Gastrocnemius medialis (tissue), 4 donors: ENCODE data around the gene SSX2IP. TPM values are rescaled to one million over a fixed set of nuclear protein-coding genes. Genes with fewer than 3 reads are reported as not detected.

Source experiments
- ATAC-seq, 2 donors: fragments of 150-250 bp; one replicate each; pipeline ENCODE4 v1.9.1; 2016
- DNase-seq, 2 donors: peaks; one replicate each; pipeline ENCODE4 v3.0.0-alpha.2; 2019
- H3K27ac ChIP-seq, 4 donors: fragments of 200-600 bp; sonication (generic); 1 replicate in 1 of 4; 2 replicates in 3 of 4; pipeline ENCODE4 v1.5.1; 2016 to 2018; ENCODE audit warnings: mild to moderate bottlenecking in 2 of 4, moderate library complexity in 1 of 4
- H3K27me3 ChIP-seq, 3 donors: fragments of 200-600 bp; sonication (generic) in 2 of 3; 1 replicate in 1 of 3; 2 replicates in 2 of 3; pipeline versions ENCODE4 v1.5.1 to v1.6.0; 2016 to 2019; ENCODE audit warnings: mild to moderate bottlenecking in 1 of 3, moderate library complexity in 1 of 3
- H3K36me3 ChIP-seq, 2 donors: fragments of 200-600 bp; sonication (generic) in 1 of 2; one replicate each; pipeline ENCODE4 v1.5.1; 2017 to 2018
- H3K4me1 ChIP-seq, 2 donors: fragments of 200-600 bp; sonication (generic) in 1 of 2; one replicate each; pipeline ENCODE4 v1.5.1; 2016 to 2017; ENCODE audit warnings: mild to moderate bottlenecking in 2 of 2
- H3K4me3 ChIP-seq, 4 donors: fragments of 200-600 bp; sonication (generic) in 3 of 4; 1 replicate in 1 of 4; 2 replicates in 3 of 4; pipeline ENCODE4 v1.5.1; 2016 to 2019; ENCODE audit warnings: mild to moderate bottlenecking in 2 of 4
- H3K9me3 ChIP-seq, 3 donors: fragments of 200-600 bp; sonication (generic) in 2 of 3; 1 replicate in 1 of 3; 2 replicates in 2 of 3; pipeline ENCODE4 v1.5.1; 2016 to 2019
- CTCF ChIP-seq, 5 experiments: fragments of 450-650 bp in 3 of 5; fragments of 200-600 bp in 2 of 5; sonication (generic) in 2 of 5; IDR thresholded peaks in 4 of 5; conservative IDR thresholded peaks in 1 of 5; 1 replicate in 4 of 5; 2 replicates in 1 of 5; pipeline ENCODE4 v1.5.1; 2016 to 2019; ENCODE audit warnings: antibody characterized with exemption in 5 of 5, mild to moderate bottlenecking in 3 of 5, moderate library complexity in 3 of 5
- POLR2A ChIP-seq, 2 donors: fragments of 450-650 bp; IDR thresholded peaks; one replicate each; pipeline ENCODE4 v1.6.1; 2017; ENCODE audit warnings: antibody characterized with exemption in 2 of 2, mild to moderate bottlenecking in 2 of 2, moderate library complexity in 2 of 2
- in situ Hi-C, 4 donors: fragments of 200-750 bp; cut with MboI; loops; one replicate each; pipeline versions ENCODE4 v1.15.0 to v1.8.0; 2017; ENCODE audit warnings: low sequenced_read_pairs in 4 of 4
- intact Hi-C: fragments of 100-400 bp; cut with DNase I; formaldehyde crosslinking; loops from one replicate; pipeline ENCODE4 v1.15.1; 2023; ENCODE audit warnings: low total_unique reads
- total RNA-seq, 4 donors: library from RNA; depleted of rRNA; stranded (reverse); fragments of >200 nt; gene quantifications; one replicate each; pipeline versions ENCODE4 v1.1.0 to v1.2.3, GENCODE V29; 2016

SSX2IP gene
- total RNA-seq, 4 donors from 2014 or later: 3.5 to 7.0 (median 4.7) TPM

- no peak for ATAC-seq
- TF ChIP-seq POLR2A (IDR thresholded peaks at IDR 0.05) (no peak), CTCF (IDR thresholded peaks at IDR 0.05 in 4 of 5, conservative IDR thresholded peaks at IDR 0.05 in 1 of 5) (no peak)
- no peak overlapping the region for H3K27ac ChIP-seq
- H3K4me3 ChIP-seq: no peak overlapping the region
- DNase-seq: no peak
- H3K27me3 ChIP-seq: no peaks in the 10 kb centered on the region
- H3K4me1 ChIP-seq: no peaks in the 10 kb centered on the region
- in situ Hi-C loops: no loop called here
- intact Hi-C loops: no loop called here
- H3K9me3 ChIP-seq: no peaks in the 10 kb centered on the region
- no peaks in the 10 kb centered on the region for H3K36me3 ChIP-seq
These were observed 20.4 kb downstream of the SSX2IP start for GRCh38 chr1:84669831-84670230.

DNA sequence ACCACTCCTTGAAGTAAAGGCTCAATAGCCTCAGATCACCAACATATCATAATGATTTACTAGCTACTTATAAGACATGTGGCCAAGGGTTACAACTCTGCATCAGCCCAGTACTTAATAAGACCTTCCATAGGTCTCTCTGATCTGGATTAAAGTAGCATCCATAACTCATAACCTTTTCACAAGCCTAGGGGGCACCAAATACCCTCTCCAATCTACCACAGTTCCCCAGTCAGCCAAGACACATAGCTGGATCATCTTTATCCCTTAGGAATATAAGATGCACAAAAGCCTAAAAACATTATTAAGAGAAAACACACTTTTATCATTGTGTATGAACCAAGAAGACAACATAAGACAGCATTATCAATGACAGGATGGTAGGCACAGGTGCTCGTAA, 22.1 kb downstream of the SSX2IP start:
- ATAC-seq (no peak), DNase-seq (no peak)
- no peak overlapping the region for H3K27ac ChIP-seq
- intact Hi-C loops (no loop called here), in situ Hi-C loops (no loop called here)
- no peaks in the 10 kb centered on the region for H3K36me3 ChIP-seq
- no peaks in the 10 kb centered on the region for H3K27me3 ChIP-seq
- H3K4me3 ChIP-seq: no peak overlapping the region
- TF ChIP-seq POLR2A (IDR thresholded peaks at IDR 0.05) (no peak), CTCF (IDR thresholded peaks at IDR 0.05 in 4 of 5, conservative IDR thresholded peaks at IDR 0.05 in 1 of 5) (no peak)
- H3K4me1 ChIP-seq: no peaks in the 10 kb centered on the region
- H3K9me3 ChIP-seq: no peaks in the 10 kb centered on the region

DNA sequence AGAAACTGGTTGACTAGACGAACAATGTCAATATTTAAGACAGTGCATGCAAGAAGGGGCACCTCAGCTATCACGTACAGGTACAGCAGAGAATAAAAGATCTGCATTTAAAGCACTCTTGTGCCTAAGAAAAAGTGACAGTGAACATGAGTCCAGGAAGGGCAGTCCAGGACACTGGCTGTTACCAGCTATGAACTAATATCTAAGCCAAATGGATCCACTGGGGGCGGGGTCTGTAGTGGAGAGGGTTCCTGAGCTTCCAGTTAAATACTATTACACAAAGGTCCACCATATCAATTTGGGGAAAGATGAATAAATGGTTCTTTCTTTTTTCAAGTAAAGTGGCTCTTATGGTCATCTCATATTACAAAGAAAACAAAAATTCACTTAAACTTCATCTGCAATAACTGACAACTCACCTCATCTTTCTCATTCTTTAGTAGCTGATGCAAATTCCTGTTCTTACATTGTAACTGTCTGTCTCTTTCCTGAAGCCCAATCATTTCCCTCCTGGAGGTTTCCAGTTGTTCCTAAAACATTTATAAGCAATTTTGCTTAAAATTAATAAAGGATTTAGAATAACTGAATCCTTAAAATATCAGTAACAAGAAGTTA, 24.5 kb downstream of the SSX2IP start:
- Histone ChIP-seq H3K9me3 (no peaks in the 10 kb centered on the region), H3K27me3 (no peaks in the 10 kb centered on the region), H3K4me1 (no peaks in the 10 kb centered on the region), H3K4me3 (no peak overlapping the region), H3K36me3 (no peaks in the 10 kb centered on the region), H3K27ac (no peak overlapping the region)
- ATAC-seq (no peak), DNase-seq (no peak)
- intact Hi-C loops: no loop called here
- in situ Hi-C loops: no loop called here
- no peak for TF ChIP-seq CTCF (IDR thresholded peaks at IDR 0.05 in 4 of 5, conservative IDR thresholded peaks at IDR 0.05 in 1 of 5)
- TF ChIP-seq POLR2A (IDR thresholded peaks at IDR 0.05): no peak

DNA sequence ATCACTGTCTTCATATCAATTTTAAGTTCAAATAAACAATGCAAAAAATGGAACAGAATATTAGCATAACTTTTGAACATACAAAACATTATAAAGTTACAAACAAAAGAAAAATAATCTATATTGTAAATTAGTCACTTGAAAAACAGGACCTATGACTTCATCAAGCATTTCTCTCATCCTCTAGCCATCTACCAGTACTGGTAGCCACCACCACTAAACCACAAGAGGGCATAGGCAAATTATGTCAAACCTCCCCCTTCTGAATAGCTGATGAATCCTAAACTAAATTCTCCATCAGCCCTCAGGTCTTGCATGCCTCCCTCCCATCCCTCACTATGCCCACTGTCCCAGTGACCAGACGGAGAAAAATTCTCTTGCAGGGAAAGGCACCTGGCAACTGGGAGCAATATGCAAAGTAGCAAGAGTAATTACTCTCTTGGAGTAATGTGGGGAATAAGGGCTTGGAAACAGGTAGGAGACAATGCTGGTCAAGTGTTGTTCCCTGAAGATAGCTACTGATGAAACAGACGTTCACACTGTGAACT, 37.1 kb downstream of the SSX2IP start:
- no peak overlapping the region for H3K27ac ChIP-seq
- no peak overlapping the region for H3K4me3 ChIP-seq
- no peaks in the 10 kb centered on the region for H3K27me3 ChIP-seq
- ATAC-seq (no peak), DNase-seq (no peak)
- H3K9me3 ChIP-seq: no peaks in the 10 kb centered on the region
- in situ Hi-C loops (no loop called here), intact Hi-C loops (no loop called here)
- peaks cover 0 to 20% of the 10 kb centered on the region in 2 donors for H3K36me3 ChIP-seq
- H3K4me1 ChIP-seq: no peaks in the 10 kb centered on the region
- TF ChIP-seq POLR2A (IDR thresholded peaks at IDR 0.05): no peak
- no peak for TF ChIP-seq CTCF (IDR thresholded peaks at IDR 0.05 in 4 of 5, conservative IDR thresholded peaks at IDR 0.05 in 1 of 5)

DNA sequence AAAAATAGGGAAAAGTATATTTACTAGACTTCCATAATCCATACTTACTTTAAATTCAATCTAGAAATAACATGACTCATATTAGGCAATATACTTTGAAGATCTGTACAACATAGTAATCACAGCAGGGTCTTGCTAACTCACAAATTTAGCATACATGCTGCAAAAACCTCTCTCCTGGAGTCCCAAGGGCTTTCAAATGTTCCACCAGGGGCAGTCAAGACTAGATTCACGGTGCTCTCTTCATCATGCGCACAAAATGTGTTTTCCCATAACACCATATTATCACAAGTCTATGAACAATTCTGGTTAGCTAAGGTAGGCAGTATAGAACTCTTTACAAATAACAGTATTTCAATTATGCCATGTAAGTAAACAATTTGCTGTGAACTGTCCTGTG, 45.8 kb downstream of the SSX2IP start:
- Histone ChIP-seq H3K36me3 (no peaks in the 10 kb centered on the region), H3K27ac (no peak overlapping the region), H3K9me3 (no peaks in the 10 kb centered on the region), H3K27me3 (no peaks in the 10 kb centered on the region), H3K4me3 (no peak overlapping the region), H3K4me1 (no peaks in the 10 kb centered on the region)
- intact Hi-C loops (no loop called here), in situ Hi-C loops (no loop called here)
- TF ChIP-seq POLR2A (IDR thresholded peaks at IDR 0.05) (no peak), CTCF (IDR thresholded peaks at IDR 0.05 in 4 of 5, conservative IDR thresholded peaks at IDR 0.05 in 1 of 5) (no peak)
- ATAC-seq (no peak), DNase-seq (no peak)
